Nephron progenitor cell (in vitro differentiated cells): ENCODE measurements around the gene STAT3.

ENCODE experiments used
- DNase-seq: peaks from one replicate; pipeline ENCODE4 v3.0.0; 2021
- H3K27ac Mint-ChIP-seq: 2 replicates; pipeline ENCODE4 v1.8.0; 2021; ENCODE audit warnings: mild to moderate bottlenecking, moderate library complexity, mixed read lengths
- H3K27me3 Mint-ChIP-seq: 2 replicates; pipeline ENCODE4 v1.8.0; 2021; ENCODE audit warnings: mild to moderate bottlenecking, low read depth, mixed read lengths; ENCODE audit not compliant: poor library complexity
- H3K36me3 Mint-ChIP-seq: 2 replicates; pipeline ENCODE4 v1.8.0; 2021; ENCODE audit warnings: low read depth, mixed read lengths
- H3K4me1 Mint-ChIP-seq: 2 replicates; pipeline ENCODE4 v1.8.0; 2021; ENCODE audit warnings: mixed read lengths
- H3K4me3 Mint-ChIP-seq: 2 replicates; pipeline ENCODE4 v1.8.0; 2021; ENCODE audit warnings: mild to moderate bottlenecking, moderate library complexity, mixed read lengths
- H3K9me3 Mint-ChIP-seq: 2 replicates; pipeline ENCODE4 v1.8.0; 2021; ENCODE audit warnings: mild to moderate bottlenecking, moderate library complexity, mixed read lengths
- TF ChIP-seq, protein P1 (sequence below): fragments of 200-600 bp; sonication (generic); IDR thresholded peaks from 2 replicates; pipeline ENCODE4 v1.5.0; 2021; ENCODE audit warnings: antibody characterized with exemption

STAT3 gene

DNA sequence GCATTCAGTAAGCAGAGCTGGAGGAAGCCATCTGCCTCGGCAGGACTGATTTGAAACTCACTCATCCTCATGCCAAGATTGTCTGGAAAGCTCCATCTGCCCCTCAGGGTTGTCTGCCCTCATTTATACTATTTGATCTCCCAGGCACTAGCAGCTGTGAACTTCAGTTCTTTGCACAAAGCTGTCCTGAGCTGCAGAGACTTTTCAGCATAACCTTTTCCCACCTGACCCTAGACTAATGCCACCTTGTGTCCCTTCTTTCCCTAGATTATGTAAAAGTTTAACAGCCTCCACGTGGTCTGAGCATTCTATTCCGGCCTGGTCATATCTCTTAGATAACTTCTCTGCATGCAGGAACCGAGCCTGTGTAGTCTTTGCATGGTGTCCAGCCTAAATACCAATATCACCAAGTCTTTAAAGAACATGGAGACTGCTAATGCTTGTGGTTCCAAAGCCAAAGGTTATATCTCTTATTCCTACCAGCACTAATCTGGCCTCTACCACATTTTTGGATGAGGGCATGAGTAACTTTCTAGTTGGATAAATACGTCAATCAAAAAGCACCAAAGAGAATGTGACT lies 70.9 kb downstream of the STAT3 start:
- no peak overlapping the region for H3K27ac Mint-ChIP-seq
- DNase-seq: no peak
- H3K4me1 Mint-ChIP-seq: peaks cover 48% of the 10 kb centered on the region
- no peak overlapping the region for H3K4me3 Mint-ChIP-seq
- peaks cover 3% of the 10 kb centered on the region for H3K27me3 Mint-ChIP-seq
- peaks cover 31% of the 10 kb centered on the region for H3K36me3 Mint-ChIP-seq
- TF ChIP-seq, protein P1, sequence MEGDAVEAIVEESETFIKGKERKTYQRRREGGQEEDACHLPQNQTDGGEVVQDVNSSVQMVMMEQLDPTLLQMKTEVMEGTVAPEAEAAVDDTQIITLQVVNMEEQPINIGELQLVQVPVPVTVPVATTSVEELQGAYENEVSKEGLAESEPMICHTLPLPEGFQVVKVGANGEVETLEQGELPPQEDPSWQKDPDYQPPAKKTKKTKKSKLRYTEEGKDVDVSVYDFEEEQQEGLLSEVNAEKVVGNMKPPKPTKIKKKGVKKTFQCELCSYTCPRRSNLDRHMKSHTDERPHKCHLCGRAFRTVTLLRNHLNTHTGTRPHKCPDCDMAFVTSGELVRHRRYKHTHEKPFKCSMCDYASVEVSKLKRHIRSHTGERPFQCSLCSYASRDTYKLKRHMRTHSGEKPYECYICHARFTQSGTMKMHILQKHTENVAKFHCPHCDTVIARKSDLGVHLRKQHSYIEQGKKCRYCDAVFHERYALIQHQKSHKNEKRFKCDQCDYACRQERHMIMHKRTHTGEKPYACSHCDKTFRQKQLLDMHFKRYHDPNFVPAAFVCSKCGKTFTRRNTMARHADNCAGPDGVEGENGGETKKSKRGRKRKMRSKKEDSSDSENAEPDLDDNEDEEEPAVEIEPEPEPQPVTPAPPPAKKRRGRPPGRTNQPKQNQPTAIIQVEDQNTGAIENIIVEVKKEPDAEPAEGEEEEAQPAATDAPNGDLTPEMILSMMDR: no peak
- H3K9me3 Mint-ChIP-seq: no peaks in the 10 kb centered on the region

DNA sequence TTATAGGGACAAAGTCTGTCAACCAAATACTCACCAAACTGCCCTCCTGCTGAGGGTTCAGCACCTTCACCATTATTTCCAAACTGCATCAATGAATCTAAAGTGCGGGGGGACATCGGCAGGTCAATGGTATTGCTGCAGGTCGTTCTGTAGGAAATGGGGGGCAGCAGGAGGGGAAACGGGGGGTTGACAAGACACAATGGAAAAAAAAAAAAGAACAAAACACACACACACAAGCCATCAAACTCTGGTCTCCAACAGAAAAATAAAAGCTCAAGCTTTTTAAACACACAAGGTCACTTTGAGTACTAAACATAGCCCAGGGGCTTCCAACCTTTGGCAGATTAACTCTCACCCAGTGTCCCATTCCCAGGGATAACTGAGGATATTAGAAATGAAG lies 71.5 kb downstream of the STAT3 start:
- H3K9me3 Mint-ChIP-seq: no peaks in the 10 kb centered on the region
- peaks cover 52% of the 10 kb centered on the region for H3K4me1 Mint-ChIP-seq
- H3K27me3 Mint-ChIP-seq: peaks cover 3% of the 10 kb centered on the region
- DNase-seq: no peak
- peak overlapping the region; percentile 72 for H3K27ac Mint-ChIP-seq
- TF ChIP-seq, protein P1: no peak
- no peak overlapping the region for H3K4me3 Mint-ChIP-seq
- H3K36me3 Mint-ChIP-seq: peaks cover 26% of the 10 kb centered on the region

DNA sequence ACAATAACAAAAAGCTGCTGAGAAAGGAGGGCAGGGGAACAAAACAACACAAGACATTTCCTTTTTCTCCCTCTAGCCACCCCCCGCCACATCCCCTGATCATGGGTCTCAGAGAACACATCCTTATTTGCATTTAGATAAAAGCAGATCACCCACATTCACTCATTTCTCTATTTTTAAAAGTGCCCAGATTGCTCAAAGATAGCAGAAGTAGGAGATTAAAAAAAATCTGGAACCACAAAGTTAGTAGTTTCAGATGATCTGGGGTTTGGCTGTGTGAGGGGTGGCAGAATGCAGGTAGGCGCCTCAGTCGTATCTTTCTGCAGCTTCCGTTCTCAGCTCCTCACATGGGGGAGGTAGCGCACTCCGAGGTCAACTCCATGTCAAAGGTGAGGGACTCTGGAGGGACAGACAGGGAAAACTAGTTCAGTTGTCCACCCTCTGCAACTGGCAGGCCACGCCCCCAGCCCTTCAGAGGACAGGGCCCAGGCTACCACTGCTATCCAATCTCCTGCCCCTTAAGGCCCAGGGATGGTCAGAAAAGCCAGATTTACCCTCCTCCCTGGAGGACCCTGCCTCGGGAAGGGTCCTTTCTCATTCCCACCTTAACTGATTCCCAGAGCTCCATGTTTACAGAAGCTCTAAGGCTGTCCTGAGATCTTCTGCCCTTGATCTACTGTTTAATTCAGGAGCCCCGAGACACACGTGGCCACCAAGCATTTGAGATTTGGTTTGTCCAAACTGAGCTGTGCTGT lies 72.7 kb downstream of the STAT3 start:
- Mint-ChIP-seq H3K9me3 (no peaks in the 10 kb centered on the region), H3K4me1 (peaks cover 64% of the 10 kb centered on the region), H3K27ac (peak overlapping the region; percentile 71), H3K4me3 (peak overlapping the region; percentile 43), H3K27me3 (peaks cover 7% of the 10 kb centered on the region), H3K36me3 (peaks cover 21% of the 10 kb centered on the region)
- DNase-seq: peak; percentile 47
- TF ChIP-seq, protein P1: no peak

DNA sequence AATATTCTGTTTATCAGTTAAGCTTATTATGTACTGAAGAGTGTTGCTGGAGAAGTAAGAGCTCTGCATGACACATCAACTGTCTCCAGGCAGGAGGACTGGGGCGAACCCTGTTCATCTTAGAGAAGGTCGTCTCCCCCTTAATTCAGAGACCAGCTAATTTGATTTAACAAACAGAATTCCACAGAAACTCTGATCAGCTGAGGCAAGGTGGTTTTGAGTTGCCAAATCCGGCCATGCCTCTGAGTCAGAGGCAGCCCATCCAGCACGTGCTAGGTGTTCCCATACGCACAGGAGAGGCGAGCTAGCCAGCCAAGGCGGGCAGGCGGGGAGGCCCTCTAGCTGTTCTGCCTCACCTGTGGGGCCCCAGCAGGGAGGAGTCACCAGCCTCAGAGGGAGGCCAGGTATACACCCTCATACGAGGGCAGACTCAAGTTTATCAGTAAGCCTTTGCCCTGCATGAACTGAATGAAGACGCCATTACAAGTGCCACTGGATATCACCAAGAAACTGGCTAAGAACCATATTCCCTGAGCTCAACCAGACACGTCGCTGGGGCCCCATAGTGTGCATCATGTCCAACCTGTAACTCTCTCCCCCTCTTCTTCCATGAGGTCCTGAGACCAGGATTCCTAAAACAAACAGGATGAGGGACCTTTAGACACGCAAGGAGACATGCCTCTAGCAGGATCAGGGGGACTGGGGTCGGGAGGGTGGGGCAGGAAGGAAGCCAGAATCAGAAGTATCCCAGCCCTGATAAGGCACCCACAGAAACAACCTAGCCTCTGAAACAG lies 74.3 kb downstream of the STAT3 start:
- Mint-ChIP-seq H3K4me1 (peaks cover 73% of the 10 kb centered on the region), H3K36me3 (peaks cover 16% of the 10 kb centered on the region), H3K4me3 (peak overlapping the region; percentile 7), H3K9me3 (no peaks in the 10 kb centered on the region), H3K27me3 (peaks cover 9% of the 10 kb centered on the region), H3K27ac (peak overlapping the region; percentile 54)
- TF ChIP-seq, protein P1: no peak
- DNase-seq: no peak

DNA sequence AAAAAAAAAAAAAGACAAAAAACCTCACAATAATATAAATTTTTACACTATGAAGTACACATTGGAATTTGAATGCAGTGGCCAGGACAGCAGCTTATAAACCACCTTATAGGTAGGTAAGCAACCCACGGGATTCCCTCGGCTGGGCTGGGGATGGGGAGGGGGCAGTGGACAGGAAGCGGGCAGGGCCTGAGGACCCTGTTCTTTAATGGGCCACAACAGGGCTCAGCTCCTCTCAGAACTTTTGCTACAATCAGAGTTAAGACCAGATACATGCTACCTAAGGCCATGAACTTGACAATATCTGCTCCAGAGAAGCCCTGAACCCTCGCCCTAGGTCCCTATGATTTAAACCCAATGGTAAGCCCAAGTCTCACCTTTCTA lies 74.9 kb downstream of the STAT3 start:
- no peak overlapping the region for H3K27ac Mint-ChIP-seq
- H3K4me3 Mint-ChIP-seq: peak overlapping the region; percentile 7
- H3K9me3 Mint-ChIP-seq: no peaks in the 10 kb centered on the region
- H3K4me1 Mint-ChIP-seq: peaks cover 79% of the 10 kb centered on the region
- DNase-seq: no peak
- H3K27me3 Mint-ChIP-seq: peaks cover 9% of the 10 kb centered on the region
- H3K36me3 Mint-ChIP-seq: peaks cover 16% of the 10 kb centered on the region
- TF ChIP-seq, protein P1: no peak
